Stomach (tissue), 9 donors: ENCODE data around the gene DMWD. TPM values are rescaled to one million over a fixed set of nuclear protein-coding genes. Genes with fewer than 3 reads are reported as not detected.
A peak's percentile ranks its signal among the peaks of the same experiment; 100 is the strongest.

ENCODE experiments used
- DNase-seq, 2 donors: peaks; one replicate each; pipeline versions ENCODE4 v3.0.0 to v3.0.0-alpha.2; 2013 to 2019
- H3K27ac ChIP-seq, 5 donors: fragments of 200-600 bp in 4 of 5; sonication (generic) in 4 of 5; one replicate each; pipeline ENCODE4 v1.5.1; 2013 to 2019; ENCODE audit warnings: mild to moderate bottlenecking in 1 of 5, moderate library complexity in 1 of 5
- H3K27me3 ChIP-seq, 3 donors: fragments of 200-600 bp; sonication (generic); one replicate each; pipeline ENCODE4 v1.5.1; 2017 to 2019; ENCODE audit warnings: mixed run types in 1 of 3
- H3K36me3 ChIP-seq, 4 donors: fragments of 200-600 bp; sonication (generic); 1 replicate in 3 of 4; 2 replicates in 1 of 4; pipeline ENCODE4 v1.5.1; 2016 to 2019
- H3K4me1 ChIP-seq, 4 donors: fragments of 200-600 bp; sonication (generic); one replicate each; pipeline ENCODE4 v1.5.1; 2016 to 2019
- H3K4me3 ChIP-seq, 4 donors: fragments of 200-600 bp; sonication (generic) in 3 of 4; one replicate each; pipeline ENCODE4 v1.5.1; 2016 to 2019; ENCODE audit warnings: mild to moderate bottlenecking in 1 of 4
- H3K9me3 ChIP-seq, 4 donors: fragments of 200-600 bp; sonication (generic); one replicate each; pipeline ENCODE4 v1.5.1; 2016 to 2019
- CTCF ChIP-seq, 7 experiments: fragments of 450-650 bp in 4 of 7; fragments of 200-600 bp in 3 of 7; sonication (generic) in 3 of 7; IDR thresholded peaks; one replicate each; pipeline ENCODE4 v1.5.1; 2016 to 2019; ENCODE audit warnings: antibody characterized with exemption in 7 of 7, control low read depth in 2 of 7, mild to moderate bottlenecking in 1 of 7
- EP300 ChIP-seq: sonication (generic); formaldehyde crosslinking; IDR thresholded peaks from one replicate; pipeline ENCODE4 v1.6.1; 2017; ENCODE audit warnings: antibody characterized with exemption
- POLR2A ChIP-seq, 4 donors: fragments of 450-650 bp; IDR thresholded peaks; one replicate each; pipeline ENCODE4 v1.6.1; 2016; ENCODE audit warnings: antibody characterized with exemption in 4 of 4, control low read depth in 2 of 4, mild to moderate bottlenecking in 1 of 4, moderate library complexity in 1 of 4
- POLR2AphosphoS5 ChIP-seq, 3 donors: sonication (generic); formaldehyde crosslinking; IDR thresholded peaks; one replicate each; pipeline ENCODE4 v1.6.1; 2016; ENCODE audit warnings: antibody characterized with exemption in 3 of 3
- WGBS, 5 donors: extraction: QIAGEN DNeasy Blood & Tissue Kit in 3 of 5; methylation state at CpG; one replicate each; pipeline versions ENCODE4 v1.1.5 to v1.1.7; 2013 to 2018; 5-methylcytosine and 5-hydroxymethylcytosine counted together
- intact Hi-C: fragments of 100-400 bp; cut with DNase I; formaldehyde crosslinking; loops from one replicate; pipeline ENCODE4 v1.15.1; 2023; ENCODE audit warnings: low total_unique reads
- polyA plus RNA-seq, 3 donors: library from polyadenylated mRNA; stranded (reverse); fragments of 200-250 nt; gene quantifications; one replicate each; pipeline ENCODE4 v1.2.3, GENCODE V29; 2013
- total RNA-seq, 5 donors: library from RNA; depleted of rRNA; stranded (reverse); fragments of >200 nt; gene quantifications; one replicate each; pipeline versions ENCODE4 v1.1.0 to v1.2.3, GENCODE V29; 2014 to 2016
- donor health status: healthy with polysubstance abuse.
- donor health status: Bipolar disorder and iron deficiency.
- donor health status: healthy.

DMWD gene
- total and polyA plus RNA-seq, 8 donors, result 5.3 to 52.1 (median 17.2) TPM

GRCh38 chr19:45825917-45826893 lies 33.6 kb upstream of the DMWD start:
- Histone ChIP-seq H3K4me3 (no peak overlapping the region), H3K9me3 (no peaks in the 10 kb centered on the region), H3K36me3 (peaks cover 76 to 97% (median 97%) of the 10 kb centered on the region in 4 donors), H3K4me1 (peaks cover 0 to 21% (median 15%) of the 10 kb centered on the region in 4 donors), H3K27me3 (no peaks in the 10 kb centered on the region), H3K27ac (no peak overlapping the region)
- 82 to 94% (median 85%) methylated on average over 21 to 22 of the region's 22 CpGs for WGBS, 5 donors
- DNase-seq, result no peak
- TF ChIP-seq POLR2A (IDR thresholded peaks at IDR 0.05), result no peak
- no peak for TF ChIP-seq EP300
- no peak for TF ChIP-seq CTCF (IDR thresholded peaks at IDR 0.05)
- TF ChIP-seq POLR2AphosphoS5 (IDR thresholded peaks at IDR 0.05), result no peak
- intact Hi-C loops, result no loop called here

- WGBS, 5 donors, result 89 to 96% (median 95%) methylated on average over 8 of the region's 8 CpGs
- peaks cover 74 to 97% (median 97%) of the 10 kb centered on the region in 4 donors for H3K36me3 ChIP-seq
- H3K9me3 ChIP-seq, result no peaks in the 10 kb centered on the region
- no peaks in the 10 kb centered on the region for H3K27me3 ChIP-seq
- no peak overlapping the region for H3K27ac ChIP-seq
- intact Hi-C loops, result no loop called here
- TF ChIP-seq POLR2A (IDR thresholded peaks at IDR 0.05) (no peak), CTCF (IDR thresholded peaks at IDR 0.05) (no peak), POLR2AphosphoS5 (IDR thresholded peaks at IDR 0.05) (no peak), EP300 (no peak)
- DNase-seq, result no peak
- H3K4me1 ChIP-seq, result peaks cover 0 to 21% (median 15%) of the 10 kb centered on the region in 4 donors
- no peak overlapping the region for H3K4me3 ChIP-seq
Observed at GRCh38 chr19:45825263-45825605, 32.6 kb upstream of the DMWD start.

DNA sequence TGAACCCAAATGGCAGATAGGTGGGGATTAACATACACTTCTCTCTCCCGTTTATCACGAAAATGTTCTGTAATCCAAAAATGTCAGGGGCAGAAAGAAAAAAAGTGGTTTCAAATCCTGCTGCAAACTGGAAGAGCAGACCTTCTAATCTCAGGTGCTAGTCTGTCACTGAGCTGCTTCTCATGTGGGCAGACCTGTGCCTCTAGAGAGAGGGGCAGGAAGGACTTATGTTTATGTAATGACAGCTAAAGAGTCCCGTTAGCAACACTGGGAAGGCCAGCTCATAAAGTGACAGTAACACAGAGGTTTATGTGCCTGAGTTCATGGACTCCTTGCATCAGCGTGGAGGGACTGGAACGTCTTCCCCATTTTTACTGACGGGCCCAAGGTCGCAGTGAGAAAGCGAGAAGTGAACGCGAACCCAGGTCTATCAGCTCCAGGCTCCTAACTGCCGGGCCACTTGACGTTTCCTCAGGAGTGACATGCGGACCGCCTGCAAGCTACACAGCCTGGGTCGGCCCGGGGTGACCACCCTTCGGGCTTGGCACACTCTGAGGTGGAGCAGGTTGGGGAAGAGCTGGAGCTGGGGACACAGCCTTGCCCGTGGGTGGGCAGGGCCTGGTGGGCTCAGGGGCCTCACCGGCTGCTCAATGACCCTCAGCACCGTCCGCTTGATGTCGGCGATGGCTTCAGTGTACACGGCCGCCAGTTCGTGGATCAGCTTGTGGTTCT lies 32.1 kb upstream of the DMWD start:
- 78 to 86% (median 83%) methylated on average over 20 to 26 of the region's 26 CpGs for WGBS, 5 donors
- H3K4me1 ChIP-seq, result peaks cover 0 to 21% (median 15%) of the 10 kb centered on the region in 4 donors
- H3K36me3 ChIP-seq, result peaks cover 68 to 97% (median 97%) of the 10 kb centered on the region in 4 donors
- intact Hi-C loops, result no loop called here
- TF ChIP-seq POLR2AphosphoS5 (IDR thresholded peaks at IDR 0.05) (no peak), POLR2A (IDR thresholded peaks at IDR 0.05) (no peak), EP300 (no peak), CTCF (IDR thresholded peaks at IDR 0.05) (no peak)
- H3K27ac ChIP-seq, result peak overlapping the region in 1 of 5 donors; percentile 13
- no peaks in the 10 kb centered on the region for H3K27me3 ChIP-seq
- no peaks in the 10 kb centered on the region for H3K9me3 ChIP-seq
- no peak for DNase-seq
- no peak overlapping the region for H3K4me3 ChIP-seq

DNA sequence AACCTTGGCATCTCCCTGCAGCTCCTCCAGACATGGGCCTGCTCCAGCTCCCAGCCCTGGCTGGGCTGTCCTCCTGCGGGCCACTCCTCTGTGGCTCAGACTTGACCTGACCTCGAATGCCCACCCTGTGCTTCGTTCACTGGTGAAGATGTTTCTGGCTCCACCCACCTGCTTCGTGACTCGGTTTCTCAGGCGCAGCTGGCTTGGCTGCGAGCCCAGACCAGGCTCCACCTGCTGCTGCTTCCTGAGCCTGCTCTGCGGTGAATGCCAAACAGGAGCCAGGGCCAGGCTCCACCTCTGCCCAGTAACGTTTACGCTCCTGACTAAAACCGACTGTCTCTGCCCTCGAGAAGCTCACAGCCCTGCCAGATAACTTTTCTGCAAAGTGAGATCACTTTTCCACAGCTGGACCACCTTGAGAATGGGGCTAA lies 31.4 kb upstream of the DMWD start:
- 31 to 52% (median 40%) methylated on average over 8 to 12 of the region's 12 CpGs for WGBS, 5 donors
- no peak overlapping the region for H3K4me3 ChIP-seq
- intact Hi-C loops, result no loop called here
- H3K27ac ChIP-seq, result peak overlapping the region in 1 of 5 donors; percentile 13
- H3K36me3 ChIP-seq, result peaks cover 62 to 97% (median 96%) of the 10 kb centered on the region in 4 donors
- peaks cover 0 to 21% (median 15%) of the 10 kb centered on the region in 4 donors for H3K4me1 ChIP-seq
- TF ChIP-seq POLR2AphosphoS5 (IDR thresholded peaks at IDR 0.05), result peak in 1 of 3 donors; percentile 26
- TF ChIP-seq EP300, result no peak
- TF ChIP-seq POLR2A (IDR thresholded peaks at IDR 0.05), result no peak
- no peaks in the 10 kb centered on the region for H3K27me3 ChIP-seq
- no peaks in the 10 kb centered on the region for H3K9me3 ChIP-seq
- peak; percentile 23 to 71 for DNase-seq
